Activated gamma-delta T cell (primary cell): ENCODE measurements around the gene CLIC3.
A peak's percentile ranks its signal among the peaks of the same experiment; 100 is the strongest.

ENCODE experiments used
- DNase-seq: peaks from one replicate; lab custom pipeline; 2025; lab: John Stamatoyannopoulos, UW

CLIC3 gene

DNA sequence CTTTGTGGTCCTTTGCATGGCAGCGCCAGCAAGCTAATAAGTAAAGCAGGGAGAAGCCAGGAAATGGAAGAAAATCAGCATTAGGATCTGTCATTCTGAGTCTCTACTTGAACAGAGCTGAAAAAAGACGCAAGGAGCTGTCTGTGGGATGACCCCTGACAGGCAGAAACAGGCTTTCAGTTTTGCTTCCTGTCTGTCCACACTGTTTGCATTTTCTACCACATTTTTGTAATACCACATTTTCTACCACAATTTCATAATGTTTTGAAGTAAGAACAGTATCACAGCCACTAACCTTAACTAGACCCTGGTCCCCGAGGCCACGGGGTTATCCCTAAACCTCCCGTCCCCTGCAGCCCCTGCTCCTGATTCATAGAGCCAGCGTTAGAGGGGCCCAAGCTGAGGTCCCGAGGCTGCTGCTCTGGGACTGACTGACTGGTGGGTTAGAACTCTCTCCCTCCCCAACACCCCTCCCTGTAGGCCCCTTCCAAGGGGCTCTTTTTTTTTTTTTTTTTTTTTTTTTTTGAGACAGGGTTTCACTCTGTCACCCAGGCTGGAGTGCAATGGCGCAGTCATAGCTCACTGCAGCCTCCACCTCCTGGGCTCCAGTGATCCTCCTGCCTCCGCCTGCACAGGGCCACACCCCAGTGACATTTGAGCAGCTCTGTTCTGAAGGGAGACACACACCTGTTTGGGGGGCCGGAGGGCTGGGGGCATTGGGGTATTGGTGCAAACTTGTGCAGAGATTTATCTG lies 4.0 kb upstream of the CLIC3 start:
- no peak for DNase-seq

DNA sequence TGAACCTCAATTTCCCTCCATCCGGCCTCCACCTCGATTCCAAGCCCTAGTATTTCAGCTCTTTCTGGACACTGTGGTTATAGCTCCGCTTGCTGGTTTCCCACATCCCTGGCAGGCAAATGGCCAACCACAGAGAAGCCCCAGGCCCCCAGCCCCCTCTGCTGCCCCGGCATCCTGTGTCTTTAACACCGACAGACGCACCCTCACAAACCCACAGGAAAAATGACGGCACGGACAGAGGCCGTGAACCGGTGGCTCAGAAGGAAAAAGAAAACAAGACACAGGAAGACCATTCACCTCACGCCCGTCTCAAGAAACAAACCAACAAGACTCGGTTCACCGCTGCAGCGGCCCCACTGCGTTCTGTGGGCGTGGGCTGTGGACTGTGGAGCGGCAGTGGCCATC lies 1.5 kb upstream of the CLIC3 start:
- peak; percentile 35 for DNase-seq

DNA sequence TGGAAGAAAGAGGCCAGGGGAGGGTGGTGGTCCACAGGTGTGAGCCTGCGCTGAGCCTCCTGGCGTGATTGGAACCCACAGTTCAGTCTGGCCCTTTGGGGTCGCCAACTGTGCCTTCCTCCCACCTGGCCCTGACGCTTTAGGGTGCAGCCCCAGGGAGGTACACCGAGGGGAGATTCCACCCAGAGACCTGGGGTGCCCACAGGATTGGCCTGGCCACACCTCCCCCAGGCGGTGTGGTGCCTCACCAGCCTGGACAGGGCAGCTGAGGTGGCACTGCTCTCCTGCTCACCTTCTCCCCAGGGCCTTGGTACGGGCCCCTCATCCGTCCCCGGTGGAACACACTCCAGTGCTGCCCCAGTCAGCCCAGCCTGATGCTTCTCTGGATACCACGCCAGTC lies 1.0 kb upstream of the CLIC3 start:
- no peak for DNase-seq

DNA sequence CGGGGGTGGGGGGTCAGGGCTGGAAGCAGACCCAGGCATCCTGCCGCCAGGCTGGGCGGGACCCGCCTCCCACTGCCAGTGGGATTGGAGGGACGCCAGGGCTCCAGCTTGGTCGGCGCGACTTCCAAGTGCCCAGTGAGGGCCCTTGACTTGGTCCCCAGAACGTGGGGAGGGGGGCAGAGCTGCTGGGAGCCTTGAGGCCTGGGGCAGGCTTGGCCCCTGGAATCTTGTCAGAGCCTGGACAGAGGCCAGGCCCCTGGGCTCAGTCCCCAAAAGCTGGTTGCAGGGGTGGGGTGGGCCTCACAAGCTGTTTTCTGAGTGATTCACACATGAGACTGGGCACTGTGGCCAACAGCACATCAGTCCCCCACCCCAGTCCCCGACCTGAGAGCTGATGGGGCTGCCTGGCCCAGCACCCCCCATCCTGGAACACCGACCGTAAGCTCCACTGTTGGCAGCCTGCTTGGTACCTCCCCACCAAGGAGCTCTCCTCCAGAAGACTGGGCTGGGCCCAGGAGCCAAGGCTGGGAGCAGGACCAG lies 526 bp downstream of the CLIC3 start:
- DNase-seq, result no peak

DNA sequence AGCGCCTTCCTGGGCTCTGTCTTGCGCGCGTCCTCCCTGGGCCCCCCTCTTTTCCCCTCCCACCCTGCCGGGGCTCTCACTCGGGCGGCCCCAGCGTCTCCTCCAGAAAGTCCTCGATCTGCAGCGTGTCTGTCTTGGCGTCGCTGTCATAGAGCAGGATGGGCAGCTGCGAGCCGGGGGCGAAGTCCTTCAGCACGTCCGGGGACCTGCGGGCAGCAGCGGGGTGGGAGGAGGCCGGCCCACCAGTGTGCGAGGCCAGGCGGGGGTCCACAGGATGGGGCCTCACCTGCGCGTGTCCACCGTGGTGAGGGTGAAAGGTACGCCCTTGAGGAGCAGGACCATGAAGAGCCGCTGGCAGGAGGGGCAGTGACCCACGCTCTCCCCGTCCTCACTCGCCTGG lies 1.0 kb downstream of the CLIC3 start:
- DNase-seq, result no peak

DNA sequence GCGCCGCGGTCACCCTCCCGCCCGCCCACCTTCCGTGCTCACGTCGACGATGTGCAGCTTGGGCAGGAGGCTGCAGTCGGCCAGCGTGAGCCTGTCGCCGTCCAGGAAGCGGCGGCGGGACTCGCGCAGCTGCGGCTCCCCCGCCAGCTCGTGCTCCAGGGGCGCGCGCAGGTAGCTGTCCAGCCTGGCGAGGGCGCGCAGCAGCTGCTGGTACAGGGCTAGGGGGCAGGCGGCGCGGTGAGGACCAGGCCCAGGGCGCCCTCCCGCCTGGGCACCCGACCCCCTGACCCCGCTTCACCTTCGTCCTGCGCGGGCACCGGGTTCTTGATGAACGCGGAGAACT lies 1.5 kb downstream of the CLIC3 start:
- no peak for DNase-seq

DNA sequence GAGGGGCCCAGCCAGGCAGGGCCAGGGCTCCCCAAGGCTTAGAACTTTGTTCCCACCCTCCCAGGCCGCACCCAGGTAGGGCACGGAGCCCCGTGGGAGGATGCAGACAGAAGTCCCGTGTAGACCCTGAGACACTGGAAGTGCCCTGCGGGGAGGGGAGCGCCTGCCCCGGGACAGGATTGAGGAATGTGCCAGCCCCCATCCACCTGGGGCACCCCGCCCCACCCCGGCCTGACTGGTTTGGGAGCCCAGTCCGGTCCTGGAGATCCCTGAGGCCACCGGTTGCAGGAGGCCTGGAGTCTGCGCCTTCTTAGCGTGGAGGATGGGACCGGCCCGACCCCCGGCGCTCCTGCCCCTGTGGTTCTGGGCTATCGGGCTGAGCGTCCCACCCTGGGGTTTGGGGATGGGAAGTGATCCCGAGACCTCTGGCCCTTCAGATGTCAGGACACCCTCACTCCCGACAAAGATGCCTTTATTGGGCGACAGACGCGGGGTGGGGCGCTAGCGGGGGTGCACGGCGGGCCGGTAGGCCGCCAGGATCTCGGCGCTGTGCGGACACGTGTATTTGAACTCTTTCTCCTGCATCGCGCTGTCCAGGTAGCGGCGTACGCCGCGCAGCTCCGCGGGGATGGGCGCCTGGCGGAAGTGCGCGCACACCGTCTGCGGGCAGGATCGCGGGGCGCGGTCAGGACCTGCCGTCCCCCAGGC lies 2.0 kb downstream of the CLIC3 start:
- no peak for DNase-seq

DNA sequence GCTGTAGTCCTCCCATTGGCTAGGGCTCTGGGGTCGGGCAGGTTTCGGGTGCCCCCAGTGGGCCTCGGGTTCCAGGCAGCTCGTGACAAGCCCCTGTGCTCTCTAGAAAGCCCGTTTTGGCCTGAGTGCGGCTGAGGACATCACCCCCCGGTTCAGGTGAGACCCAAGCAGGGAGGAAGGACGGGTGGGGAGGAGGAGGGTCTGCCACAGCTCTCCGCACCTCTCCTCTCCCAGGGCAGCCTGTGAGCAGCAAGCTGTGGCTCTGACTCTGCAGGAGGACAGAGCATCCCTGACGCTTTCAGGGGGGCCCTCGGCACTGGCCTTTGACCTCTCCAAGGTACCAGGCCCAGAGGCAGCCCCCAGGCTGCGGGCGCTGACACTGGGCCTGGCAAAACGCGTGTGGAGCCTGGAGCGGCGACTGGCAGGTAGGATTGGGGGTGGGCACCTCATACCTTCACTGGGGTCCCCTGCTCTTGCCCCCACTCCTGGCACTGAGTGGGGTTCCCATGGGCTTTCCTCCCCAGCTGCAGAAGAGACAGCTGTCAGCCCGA lies 3.5 kb downstream of the CLIC3 start:
- DNase-seq, result no peak

DNA sequence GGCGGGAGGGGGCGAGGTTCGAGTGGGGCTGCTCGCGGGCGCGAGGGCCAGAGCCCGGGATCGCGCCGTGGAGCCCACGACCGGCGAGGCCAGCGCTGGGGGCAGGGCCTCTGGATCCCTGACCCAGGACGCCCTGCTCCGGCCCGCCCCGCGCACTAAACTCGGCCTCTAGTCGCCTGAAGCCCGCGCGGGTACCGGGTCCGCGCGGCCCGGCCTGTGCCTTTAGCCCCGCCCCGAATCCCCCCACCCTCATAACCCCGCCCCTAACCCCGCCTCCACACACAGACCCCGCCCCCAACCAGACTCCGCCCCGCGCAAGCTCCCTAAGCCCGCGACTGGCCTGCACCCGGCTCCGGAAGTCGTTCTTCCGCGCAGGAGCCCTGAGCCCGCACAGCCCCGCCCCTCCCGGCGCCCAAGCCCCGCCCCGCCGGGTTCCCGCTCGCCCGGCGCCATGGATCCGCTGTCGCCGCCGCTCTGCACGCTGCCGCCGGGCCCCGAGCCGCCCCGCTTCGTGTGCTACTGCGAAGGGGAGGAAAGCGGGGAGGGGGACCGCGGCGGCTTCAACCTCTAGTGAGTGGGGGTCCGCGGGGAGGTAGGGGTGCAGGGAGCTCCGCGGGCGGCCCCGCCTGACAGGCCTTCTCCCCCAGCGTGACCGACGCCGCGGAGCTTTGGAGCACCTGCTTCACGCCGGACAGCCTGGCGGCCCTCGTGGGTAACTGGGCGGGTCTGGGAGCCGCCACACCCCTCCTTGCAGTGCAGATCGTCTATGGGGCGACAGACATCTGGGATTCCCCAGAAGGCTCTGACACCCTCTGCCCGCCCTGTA lies 4.2 kb downstream of the CLIC3 start, which contains the start of gene PAXX:
PAXX (plus strand) TSS at position 430 of the 826 bp plus-strand sequence; CDS start at position 452, 22 bp downstream.
- peak; percentile 85 for DNase-seq

DNA sequence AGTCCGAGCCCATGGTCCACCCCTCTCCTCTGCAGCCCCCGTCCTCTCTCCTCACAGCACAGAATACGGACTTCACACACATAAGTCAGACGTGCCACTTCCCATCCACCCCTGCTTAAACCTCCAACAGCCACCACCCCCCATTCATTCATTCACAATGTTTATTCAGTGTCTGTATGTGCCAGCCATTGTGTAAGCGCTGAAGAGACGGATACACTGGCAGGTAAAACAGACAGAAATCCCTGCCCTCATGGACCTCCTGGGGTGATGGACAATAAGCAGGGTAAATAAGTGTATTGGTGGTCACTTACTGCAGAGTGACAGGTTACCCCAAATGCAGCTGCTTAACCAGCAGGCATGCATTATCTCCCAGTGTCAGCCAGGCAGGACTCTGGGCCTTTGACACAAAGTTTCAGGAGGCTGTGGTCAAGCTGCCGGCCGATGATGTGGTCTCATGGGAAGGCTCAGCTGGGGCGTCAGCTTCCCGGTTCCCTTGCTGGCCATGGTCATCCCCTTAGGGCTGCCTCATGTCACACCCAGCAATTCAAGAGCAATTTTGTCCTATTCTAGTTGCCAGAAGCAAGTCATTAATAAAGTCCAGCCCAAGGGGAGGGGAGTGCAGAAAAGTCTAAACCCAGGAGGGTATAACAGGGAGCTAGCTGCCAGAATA lies 6.0 kb downstream of the CLIC3 start:
- no peak for DNase-seq

DNA sequence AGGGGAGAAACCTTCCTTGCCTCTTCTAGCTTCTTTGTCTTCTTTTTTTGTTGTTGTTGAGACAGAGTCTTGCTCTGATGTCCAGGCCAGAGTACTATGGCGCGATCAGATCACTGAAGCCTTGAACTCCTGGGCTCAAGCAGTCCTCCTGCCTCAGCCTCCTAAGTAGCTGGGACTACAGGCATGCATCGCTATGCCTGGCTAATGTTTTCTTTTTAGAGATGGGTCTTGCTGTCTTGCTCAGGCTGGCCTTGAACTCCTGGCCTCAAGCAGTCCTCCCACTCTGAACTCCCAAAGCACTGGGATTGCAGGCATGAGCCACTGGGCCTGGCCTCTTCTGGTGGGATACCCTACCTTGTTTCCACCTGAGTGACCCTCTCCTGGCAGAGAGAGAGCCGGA lies 7.5 kb downstream of the CLIC3 start:
- DNase-seq, result no peak

DNA sequence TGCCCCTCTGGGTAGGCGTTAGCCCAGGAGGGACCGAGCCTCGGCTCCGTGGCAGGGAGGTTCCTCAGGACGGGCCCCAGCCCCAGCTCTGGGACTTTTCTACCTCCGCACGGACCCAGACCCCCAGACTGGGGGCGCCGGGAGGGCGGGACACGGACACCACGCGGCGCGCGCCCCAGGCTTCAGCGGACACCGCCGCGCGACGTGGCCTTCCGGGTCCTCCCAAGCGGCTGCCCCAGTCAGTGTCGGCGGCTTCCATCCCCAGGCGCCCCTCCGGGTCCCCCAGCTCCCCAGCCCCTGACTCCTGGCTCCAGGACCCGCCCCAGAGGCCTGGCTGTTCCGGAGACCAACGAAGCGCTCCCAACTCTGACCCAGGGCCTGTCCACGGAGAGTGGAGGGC lies 10.5 kb downstream of the CLIC3 start:
- DNase-seq, result no peak

DNA sequence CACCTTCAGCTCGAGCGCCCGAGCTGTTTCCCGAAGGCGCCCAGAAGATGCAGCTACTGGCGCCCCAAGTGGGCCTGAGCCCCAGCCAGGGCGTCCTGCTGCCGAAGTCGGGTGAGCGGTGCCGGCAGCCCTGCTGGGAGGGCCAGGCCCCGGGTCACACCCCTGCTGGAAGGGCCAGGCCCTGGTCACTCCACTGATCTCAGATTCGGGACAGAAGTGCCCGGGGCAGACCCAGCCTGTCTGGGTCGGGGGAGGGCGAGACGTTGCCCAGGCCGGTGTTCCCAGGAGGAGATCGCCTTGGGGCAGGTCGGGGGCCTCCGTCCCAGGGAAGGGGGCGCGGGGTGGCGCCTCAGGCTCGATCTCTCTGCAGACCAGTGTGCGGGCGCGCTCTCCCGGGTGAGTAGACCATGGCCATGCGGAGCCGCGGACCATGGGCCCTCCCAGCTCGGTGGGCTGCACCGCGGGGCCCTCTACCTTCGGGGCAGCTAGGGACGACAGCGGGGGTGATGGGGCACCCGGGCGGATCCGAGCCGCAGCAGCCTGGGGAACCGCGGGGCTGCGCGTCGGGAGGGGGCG lies 11.3 kb downstream of the CLIC3 start:
- DNase-seq, result no peak

DNA sequence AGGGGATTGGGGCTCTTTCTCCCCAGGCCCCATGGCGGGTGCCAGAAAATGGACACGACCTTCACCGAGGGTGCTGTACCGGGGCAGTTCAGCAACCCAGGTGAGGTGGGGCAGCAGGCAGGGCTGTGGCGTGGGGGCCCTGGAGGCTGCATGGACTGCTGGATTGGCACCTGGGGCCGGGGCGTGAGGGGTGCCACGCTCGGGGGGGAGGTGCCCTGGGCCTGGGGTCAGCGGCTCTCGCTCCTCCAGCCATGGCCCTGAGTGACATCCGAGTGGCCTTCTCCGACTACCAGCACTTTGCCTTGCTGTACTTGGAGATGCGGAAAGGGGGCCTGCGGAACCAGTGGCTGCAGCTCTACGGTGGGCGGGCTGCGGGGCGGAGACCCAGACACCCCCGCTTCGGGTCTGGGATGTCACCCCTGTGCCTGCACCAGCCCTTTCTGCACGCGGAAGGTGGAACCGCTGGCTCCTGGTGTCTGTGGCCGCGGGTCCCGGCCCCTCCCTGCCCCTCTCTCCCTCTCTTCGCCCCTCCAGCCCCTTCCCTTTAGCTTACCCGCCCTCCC lies 11.8 kb downstream of the CLIC3 start:
- no peak for DNase-seq

DNA sequence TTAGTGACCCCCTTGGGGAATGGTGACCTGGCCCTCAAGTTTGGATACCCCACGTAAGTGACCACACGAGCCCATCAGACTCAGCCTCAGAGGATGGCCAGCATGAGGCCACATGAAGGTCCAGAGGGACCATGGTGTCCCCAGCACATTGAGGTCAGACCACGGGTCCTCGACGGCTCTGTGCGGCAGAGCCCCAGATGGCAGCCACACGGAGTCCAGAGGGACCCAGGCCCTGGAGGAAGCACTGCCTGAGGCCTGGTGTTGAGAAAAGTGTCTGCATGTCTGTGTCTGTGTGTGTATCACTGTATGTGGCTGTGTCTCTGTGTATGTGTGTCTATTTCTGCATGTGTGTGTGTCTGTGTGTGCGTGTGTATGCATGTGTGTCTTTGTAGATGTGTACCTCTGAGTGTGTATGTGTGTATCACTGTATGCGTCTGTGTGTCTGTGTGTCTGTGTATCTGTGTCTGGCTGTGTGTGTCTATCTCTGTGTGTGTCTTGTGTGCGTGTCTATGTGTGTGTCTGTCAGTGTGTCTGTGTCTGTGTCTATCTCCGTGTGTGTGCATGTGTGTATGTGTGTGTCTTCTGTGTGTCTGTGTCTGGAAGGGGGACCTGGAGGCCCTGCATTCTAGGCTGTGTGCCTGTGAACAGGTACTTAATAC lies 12.6 kb downstream of the CLIC3 start:
- no peak for DNase-seq

DNA sequence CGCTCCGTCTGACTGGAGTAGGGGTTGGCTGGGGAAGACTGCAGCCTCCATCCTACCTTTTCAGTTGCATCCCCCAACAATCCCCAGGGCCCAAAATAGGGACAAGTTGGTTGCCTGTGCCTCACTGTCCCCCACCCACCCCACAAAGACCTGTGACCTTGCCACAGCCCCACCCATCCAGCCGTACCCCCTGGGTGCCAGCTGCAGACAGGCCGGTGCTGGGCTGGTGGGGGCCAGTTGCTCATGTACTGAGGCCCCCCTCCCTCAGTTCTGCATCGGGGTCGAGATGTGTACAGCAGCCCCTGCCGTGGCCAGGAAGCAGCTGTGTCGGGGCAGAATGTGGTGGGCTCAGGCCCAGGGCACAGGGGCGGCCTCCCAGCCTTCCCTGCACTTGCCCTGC lies 13.2 kb downstream of the CLIC3 start:
- DNase-seq, result no peak

DNA sequence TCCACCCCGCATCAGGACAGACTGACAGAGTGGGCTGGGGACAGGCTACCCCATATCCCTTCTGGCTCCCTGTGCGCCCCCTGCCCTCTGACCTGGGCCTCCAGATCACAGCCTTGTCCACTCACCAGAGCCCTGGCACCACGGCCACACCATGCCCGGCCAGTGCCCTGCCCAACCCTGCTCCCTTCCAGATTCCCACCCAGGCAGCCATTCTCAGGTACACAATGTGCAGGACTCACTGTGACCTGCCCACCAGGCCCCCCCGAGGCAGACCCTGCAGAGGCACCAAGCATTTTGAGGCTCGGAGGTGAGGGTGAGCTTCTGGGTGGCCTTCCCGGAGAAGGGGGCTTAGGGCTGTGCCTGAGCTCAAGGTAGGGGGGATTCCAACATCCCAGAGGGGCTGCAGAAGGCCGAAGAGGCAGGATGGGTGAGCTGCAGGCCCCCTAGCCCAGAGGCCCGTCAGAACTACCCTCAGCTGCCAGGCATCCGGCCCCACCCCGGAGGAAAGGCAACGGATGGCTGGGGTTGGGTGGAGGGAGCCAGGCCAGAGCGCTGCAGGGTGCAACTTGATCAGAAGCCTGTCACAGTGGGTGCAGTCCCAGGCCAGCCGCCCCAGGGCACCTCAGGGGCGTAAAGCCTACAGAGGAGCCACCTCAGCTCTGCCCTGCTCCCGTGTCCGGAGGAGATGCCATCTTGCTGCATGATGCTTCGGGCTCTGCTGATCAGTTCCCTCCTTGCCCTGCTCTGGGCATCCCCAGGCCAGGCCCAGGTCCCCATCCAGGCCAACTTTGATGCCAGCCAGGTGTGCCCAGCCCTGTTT lies 13.9 kb downstream of the CLIC3 start, which contains the start of gene LCNL1:
LCNL1 (plus strand) TSS at position 762 of the 820 bp plus-strand sequence. CDS start 594 bp downstream, outside the sequence.
- DNase-seq, result no peak

DNA sequence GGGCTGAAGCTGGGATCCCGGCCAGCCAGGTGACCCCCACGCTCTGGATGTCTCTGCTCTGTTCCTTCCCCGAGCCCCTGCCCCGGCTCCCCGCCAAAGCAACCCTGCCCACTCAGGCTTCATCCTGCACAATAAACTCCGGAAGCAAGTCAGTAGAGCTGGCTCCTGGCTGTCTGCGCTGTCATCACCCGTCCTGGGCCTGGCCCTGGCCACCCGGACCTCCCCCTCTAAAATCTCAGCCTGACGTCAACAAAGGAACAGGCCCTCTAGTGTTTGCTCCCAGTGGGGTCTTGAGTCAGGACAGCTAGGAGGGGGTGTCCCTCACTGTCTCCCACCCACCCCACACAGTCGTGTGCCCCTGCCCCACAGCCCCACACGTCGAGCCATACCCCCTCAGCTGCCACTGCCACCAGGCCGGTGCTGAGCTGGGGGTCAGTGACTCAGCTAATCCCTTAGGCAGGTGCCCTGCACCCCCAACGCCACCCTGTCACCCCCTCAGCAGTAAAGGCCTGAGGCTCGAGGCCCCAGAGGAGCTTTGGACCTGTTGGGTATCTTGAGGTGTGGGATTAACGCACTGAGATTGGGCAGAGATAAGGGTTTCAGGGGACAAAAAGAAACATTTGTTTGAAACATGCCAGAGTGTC lies 14.7 kb downstream of the CLIC3 start:
- DNase-seq, result no peak
